GM21723 (cell line): ENCODE measurements around the gene MYOM3.

Experiments used
- ATAC-seq: cut with Tn5 transposase; IDR thresholded peaks from one replicate; pipeline ENCODE4 v1.9.1; 2021; ENCODE audit warnings: mild to moderate bottlenecking, moderate library complexity; ENCODE audit not compliant: unreplicated experiment

The MYOM3 gene

GRCh38 chr1:24098943-24099638, 12.8 kb downstream of the MYOM3 start:
- ATAC-seq: no peak

DNA sequence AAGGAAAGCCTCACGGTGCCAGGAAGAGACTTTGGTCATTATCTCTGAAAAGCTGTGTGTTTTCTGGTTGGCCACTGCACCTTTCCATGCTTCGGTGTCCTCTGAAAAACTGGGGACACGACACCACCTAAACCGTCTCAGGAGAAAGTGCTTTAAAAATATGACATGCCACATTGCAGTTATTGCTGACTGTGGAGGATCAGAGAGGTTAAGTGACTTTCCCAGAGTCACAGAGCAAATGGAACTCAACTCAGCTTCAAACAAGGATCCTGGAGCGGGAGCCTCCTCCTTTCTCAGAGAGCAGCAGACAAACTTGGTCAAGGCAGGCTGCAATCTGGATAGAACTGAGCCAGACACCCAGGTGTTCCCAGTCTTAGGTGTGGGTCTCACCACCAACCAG, 13.8 kb downstream of the MYOM3 start:
- no peak for ATAC-seq

- ATAC-seq: no peak
Measured at GRCh38 chr1:24097663-24098062, 14.3 kb downstream of the MYOM3 start.

DNA sequence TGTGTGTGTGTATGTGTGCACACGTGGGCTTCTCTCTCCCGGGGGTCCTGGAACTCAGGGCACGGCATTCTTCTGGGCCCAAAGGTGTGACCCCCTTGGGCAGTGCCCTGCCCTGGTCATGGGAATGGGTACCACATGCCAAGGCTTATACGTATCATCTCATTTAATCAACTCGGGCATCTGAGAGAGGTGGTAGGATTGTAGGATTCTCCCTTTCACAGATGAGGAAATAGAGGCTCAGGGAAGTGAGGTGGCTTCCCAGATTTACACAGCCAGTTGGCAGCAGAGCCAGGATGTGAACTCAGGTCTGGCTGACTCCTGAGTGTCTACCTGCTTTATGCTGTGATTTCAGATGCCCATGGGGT, 15.2 kb downstream of the MYOM3 start:
- ATAC-seq: no peak

- ATAC-seq: no peak
Measured at GRCh38 chr1:24096009-24096738, 15.8 kb downstream of the MYOM3 start.

- no peak for ATAC-seq
Measured at GRCh38 chr1:24095140-24095859, 16.6 kb downstream of the MYOM3 start.

DNA sequence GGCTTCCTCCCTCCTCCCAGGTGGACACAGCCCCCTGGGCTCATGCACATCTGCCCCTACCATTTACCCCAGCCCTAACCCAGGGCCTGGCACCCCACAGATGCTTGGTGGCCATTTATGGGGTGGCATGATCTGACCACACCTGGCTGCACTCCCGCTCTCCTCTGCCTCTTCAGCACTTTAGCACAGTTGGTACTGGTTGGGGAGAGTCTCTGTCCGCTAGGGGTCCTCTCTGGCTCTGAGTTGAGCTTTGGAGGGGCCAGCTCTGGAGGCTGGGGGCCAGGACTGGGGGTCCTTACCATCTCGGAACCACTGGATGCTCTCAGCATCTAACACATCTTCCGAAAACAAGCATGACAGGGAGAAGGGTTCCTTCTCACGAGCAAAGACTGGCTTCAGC, 17.4 kb downstream of the MYOM3 start:
- ATAC-seq: no peak

- no peak for ATAC-seq
Measured at GRCh38 chr1:24093732-24094131, 18.2 kb downstream of the MYOM3 start.

GRCh38 chr1:24092979-24093378, 19.0 kb downstream of the MYOM3 start:
- no peak for ATAC-seq

DNA sequence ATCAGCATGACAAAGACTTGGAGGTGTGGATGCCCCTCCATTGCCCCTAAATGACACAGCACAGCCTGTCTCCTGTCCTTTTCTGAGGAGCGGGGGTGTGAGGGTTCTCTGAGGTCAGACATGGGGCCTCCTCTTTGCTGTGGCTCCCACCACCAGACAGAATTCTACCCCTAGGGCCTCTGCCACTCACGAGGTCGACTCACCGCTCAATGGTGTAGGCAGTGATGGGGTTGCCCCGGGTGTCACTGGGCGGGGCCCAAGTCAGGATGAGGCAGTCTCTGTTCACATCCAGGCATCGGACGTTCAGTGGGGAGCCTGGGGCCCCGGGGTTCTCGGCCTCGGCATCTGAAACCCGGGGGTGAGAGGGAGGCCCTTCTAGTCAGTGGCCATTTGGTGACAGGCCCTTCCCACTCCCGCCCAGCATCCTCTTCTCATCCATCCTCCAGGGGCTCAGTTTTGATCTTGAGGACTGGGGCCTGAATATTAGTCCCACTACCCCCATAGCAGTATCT, 19.9 kb downstream of the MYOM3 start:
- no peak for ATAC-seq

DNA sequence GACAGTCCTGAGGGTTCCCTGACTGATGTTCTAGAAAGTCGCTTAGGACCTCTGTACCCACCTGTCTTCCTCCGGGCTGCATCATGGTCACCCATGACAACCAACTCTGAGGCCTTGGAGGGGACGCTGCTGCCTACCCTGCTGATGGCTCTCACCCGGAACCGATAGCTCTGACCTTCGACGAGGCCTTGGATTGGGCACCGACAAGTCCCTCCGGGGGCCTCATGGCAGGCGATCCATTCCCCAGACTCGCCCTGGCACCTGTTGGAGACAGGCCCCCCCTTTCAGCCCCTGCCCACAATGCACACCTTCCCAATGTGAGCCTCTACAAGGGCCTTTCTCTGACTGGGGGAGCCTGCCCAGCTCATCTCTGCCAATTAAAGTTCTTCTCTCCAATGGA, 21.2 kb downstream of the MYOM3 start:
- ATAC-seq: no peak

GRCh38 chr1:24089743-24090555, 22.0 kb downstream of the MYOM3 start:
- ATAC-seq: no peak

DNA sequence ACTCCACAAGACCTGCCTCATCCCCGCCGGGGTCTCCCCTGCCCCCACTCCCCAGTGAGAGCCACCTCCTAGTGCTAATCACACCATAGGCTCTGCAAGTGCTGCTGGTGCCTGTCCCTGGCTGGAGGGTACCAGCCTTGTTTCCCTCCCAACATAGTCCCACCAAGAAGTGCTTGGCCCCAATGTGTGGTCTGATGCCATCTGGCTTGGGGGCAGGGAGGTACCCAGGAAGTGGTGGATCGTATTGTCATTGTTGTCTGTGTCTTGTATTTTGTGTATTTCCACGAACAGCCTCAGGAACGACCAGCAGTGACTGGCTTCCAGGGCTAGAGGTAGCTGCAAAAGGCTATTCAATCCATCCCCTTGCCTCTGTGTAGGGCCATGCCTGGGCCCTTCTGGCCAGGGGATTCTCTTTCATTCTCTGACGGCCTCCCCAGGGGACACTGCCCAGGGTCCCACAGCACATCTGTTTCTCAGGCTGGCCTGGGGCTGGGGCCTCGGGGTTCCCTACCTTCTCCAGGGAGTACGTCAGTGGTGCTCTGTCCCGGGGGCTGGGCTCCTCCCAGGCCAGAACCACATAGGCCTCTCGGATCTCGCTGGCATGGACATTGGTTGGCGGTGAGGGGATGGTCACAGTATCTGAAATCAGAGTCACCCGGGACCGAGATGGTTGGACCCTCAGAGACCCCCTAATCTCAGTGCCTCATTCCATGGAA, 22.8 kb downstream of the MYOM3 start:
- ATAC-seq: no peak

DNA sequence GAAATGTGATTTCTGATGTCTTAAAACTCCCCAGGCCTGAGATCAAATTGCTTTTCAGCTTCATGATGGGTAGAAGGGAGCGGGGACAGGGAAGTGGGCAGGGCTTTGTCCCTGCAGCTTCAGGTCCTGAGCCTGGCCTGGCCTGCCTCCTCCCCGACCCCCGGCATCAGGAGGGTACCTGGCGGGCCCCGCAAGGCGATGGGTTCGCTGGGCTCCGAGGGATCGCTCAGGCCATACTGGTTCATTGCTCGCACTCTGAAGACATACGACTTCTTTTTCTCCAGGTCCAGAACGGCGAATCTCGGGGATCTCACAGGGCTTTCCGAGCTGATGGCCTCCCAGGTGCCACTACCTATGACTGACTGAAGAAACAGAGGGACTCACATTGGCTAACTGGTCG, 25.5 kb downstream of the MYOM3 start:
- ATAC-seq: no peak

DNA sequence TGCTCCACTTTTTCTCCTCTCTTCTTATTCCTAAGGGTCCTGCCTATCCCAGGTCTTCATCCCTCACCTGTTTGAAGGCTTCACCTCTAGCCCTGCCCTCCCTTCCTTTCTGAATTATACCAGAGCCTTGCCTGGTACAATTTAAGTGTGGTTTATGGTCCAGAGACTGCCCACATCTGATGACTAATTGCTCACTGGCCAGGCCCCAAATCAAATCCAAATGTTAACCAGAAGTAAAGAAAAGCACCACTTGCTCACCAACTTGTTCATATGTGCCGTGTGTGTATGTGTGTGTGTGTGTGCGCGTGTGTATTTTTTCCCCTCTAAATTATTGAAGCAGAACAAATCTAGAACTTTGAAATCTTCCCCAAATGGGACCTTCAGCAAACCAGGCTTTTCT, 26.4 kb downstream of the MYOM3 start:
- ATAC-seq: no peak

DNA sequence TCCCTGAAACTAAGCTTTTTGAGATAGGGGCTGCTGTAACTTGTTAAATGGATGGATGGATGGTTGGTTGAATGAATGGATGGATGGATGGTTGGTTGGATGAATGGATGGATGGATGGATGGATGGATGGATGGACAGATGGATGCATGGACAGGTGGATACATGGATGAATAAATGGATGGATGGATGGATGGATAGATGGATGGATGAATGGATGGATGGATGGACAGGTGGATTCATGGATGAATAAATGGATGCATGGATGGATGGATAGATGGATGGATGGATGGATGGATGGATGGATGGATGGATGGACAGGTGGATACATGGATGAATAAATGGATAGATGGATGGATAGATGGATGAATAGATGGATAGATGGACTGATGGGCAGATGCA, 26.9 kb downstream of the MYOM3 start:
- ATAC-seq: no peak

- ATAC-seq: no peak
Measured at GRCh38 chr1:24084050-24084449, 27.9 kb downstream of the MYOM3 start.

GRCh38 chr1:24082372-24082771, 29.6 kb downstream of the MYOM3 start:
- ATAC-seq: no peak

- ATAC-seq: no peak
Measured at GRCh38 chr1:24081190-24081589, 30.7 kb downstream of the MYOM3 start.

DNA sequence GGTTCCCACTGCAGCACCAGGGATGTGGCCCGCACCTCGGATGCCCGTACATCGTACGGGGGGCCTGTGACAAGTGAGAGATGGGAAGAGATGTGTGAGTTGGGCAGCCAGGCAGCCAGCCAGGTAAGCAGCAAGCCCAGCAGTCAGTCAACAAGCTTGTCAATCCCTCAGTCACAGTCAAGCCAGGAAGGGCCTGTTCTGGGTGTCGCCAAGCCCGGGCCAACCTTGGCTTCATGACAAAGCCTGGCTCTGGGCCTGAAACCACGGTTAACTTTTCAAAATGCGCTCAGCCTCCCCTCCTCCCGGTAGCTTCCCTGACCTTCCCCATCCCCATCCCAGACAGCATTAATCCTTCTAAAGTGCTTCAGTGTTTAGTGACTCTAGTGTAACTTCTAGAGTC, 31.8 kb downstream of the MYOM3 start:
- no peak for ATAC-seq
